Measurements from ENCODE around the gene MCF2L2. TPM values are rescaled to one million over a fixed set of nuclear protein-coding genes. Genes with fewer than 3 reads are reported as not detected.
A peak's percentile ranks its signal among the peaks of the same experiment; 100 is the strongest.

MCF2L2 gene
- total and polyA plus RNA-seq, 2 of the 13 experiments (the other 11 are each of a cell fraction or from before 2014, with no cell fraction given) = not detected

DNA sequence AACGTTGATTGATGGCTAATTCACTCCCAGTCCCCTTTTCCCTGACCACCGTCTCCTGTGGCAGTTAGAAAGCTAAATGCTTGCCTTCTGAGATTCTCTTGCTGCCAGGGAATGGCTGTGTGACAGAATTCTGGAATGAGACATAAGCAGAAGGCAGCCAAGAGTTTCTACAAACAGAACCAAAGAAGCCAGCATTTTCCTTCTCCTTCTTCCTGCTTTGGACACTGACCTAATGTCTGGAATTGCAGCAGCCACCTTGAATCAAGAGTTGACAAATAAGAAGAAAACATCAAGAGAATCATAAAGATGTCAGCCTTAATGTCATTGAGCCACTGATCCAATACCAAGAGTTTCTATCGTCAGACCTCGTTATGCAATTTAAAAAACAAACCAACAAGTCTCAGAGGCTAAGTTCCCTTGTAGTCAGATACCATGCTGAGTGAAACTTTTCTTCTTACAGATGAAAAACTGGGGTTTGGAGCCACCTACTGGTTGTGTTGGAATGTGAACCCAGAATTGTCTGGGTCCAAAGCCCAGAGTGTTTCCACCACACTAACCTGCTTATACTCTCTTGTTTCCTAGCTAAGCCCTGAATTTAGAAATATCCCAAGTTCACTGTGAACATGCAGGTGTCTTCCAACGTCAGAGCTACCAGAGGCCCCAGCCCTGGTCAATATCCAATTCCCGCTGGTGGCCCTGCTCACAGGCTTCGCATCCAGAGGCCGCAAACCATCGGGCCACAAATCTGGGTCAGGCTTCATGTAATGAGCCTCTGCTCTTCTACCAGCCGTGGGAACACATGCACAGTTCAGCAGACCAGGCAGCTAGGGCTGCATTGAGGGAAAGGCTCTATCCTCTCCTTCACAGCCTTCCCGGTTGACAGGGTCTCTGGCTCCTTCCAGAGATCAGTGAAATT, 42.5 kb downstream of the MCF2L2 start (continued):
- TF ChIP-seq FOXC1 (CRISPR knock-in tag; IDR thresholded peaks at IDR 0.05; ENCODE audit: borderline replicate concordance) (no peak), RAD21 (CRISPR knock-in tag; IDR thresholded peaks at IDR 0.05) (peak; percentile 72), PHF5A (CRISPR knock-in tag; IDR thresholded peaks at IDR 0.05; ENCODE audit: low read depth, unreplicated experiment) (no peak), ZNF891 (CRISPR knock-in tag; IDR thresholded peaks at IDR 0.05) (no peak), ZNF614 (CRISPR knock-in tag; IDR thresholded peaks at IDR 0.05; ENCODE audit: borderline replicate concordance) (no peak), MBD4 (IDR thresholded peaks at IDR 0.05; ENCODE audit: borderline replicate concordance, low read length) (no peak), ZBTB7A (CRISPR knock-in tag; IDR thresholded peaks at IDR 0.05) (no peak), SMAD3 (CRISPR knock-in tag; IDR thresholded peaks at IDR 0.05) (0 out of 2 replicates have a peak, but pooled peaks have one; percentile 38)
- TF ChIP-seq, protein P1, sequence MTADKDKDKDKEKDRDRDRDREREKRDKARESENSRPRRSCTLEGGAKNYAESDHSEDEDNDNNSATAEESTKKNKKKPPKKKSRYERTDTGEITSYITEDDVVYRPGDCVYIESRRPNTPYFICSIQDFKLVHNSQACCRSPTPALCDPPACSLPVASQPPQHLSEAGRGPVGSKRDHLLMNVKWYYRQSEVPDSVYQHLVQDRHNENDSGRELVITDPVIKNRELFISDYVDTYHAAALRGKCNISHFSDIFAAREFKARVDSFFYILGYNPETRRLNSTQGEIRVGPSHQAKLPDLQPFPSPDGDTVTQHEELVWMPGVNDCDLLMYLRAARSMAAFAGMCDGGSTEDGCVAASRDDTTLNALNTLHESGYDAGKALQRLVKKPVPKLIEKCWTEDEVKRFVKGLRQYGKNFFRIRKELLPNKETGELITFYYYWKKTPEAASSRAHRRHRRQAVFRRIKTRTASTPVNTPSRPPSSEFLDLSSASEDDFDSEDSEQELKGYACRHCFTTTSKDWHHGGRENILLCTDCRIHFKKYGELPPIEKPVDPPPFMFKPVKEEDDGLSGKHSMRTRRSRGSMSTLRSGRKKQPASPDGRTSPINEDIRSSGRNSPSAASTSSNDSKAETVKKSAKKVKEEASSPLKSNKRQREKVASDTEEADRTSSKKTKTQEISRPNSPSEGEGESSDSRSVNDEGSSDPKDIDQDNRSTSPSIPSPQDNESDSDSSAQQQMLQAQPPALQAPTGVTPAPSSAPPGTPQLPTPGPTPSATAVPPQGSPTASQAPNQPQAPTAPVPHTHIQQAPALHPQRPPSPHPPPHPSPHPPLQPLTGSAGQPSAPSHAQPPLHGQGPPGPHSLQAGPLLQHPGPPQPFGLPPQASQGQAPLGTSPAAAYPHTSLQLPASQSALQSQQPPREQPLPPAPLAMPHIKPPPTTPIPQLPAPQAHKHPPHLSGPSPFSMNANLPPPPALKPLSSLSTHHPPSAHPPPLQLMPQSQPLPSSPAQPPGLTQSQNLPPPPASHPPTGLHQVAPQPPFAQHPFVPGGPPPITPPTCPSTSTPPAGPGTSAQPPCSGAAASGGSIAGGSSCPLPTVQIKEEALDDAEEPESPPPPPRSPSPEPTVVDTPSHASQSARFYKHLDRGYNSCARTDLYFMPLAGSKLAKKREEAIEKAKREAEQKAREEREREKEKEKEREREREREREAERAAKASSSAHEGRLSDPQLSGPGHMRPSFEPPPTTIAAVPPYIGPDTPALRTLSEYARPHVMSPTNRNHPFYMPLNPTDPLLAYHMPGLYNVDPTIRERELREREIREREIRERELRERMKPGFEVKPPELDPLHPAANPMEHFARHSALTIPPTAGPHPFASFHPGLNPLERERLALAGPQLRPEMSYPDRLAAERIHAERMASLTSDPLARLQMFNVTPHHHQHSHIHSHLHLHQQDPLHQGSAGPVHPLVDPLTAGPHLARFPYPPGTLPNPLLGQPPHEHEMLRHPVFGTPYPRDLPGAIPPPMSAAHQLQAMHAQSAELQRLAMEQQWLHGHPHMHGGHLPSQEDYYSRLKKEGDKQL (CRISPR knock-in tag; IDR thresholded peaks at IDR 0.05; ENCODE audit: low read depth) = no peak
- TF ChIP-seq, protein P2, sequence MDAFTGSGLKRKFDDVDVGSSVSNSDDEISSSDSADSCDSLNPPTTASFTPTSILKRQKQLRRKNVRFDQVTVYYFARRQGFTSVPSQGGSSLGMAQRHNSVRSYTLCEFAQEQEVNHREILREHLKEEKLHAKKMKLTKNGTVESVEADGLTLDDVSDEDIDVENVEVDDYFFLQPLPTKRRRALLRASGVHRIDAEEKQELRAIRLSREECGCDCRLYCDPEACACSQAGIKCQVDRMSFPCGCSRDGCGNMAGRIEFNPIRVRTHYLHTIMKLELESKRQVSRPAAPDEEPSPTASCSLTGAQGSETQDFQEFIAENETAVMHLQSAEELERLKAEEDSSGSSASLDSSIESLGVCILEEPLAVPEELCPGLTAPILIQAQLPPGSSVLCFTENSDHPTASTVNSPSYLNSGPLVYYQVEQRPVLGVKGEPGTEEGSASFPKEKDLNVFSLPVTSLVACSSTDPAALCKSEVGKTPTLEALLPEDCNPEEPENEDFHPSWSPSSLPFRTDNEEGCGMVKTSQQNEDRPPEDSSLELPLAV (CRISPR knock-in tag; conservative IDR thresholded peaks at IDR 0.05; ENCODE audit: low read depth) = no peak
- TF ChIP-seq, protein P3, sequence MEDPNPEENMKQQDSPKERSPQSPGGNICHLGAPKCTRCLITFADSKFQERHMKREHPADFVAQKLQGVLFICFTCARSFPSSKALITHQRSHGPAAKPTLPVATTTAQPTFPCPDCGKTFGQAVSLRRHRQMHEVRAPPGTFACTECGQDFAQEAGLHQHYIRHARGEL (CRISPR knock-in tag; IDR thresholded peaks at IDR 0.05) = 0 out of 2 replicates have a peak, but pooled peaks have one; percentile 70

Measured in HepG2 (cell line).